WTC11 (cell line): Measurements from ENCODE around the gene FHIT. TPM values are rescaled to one million over a fixed set of nuclear protein-coding genes. Genes with fewer than 3 reads are reported as not detected.

ENCODE experiments used
- ATAC-seq: fragments of 200-7000 bp; cut with Tn5 transposase; 2 replicates; pipeline ENCODE4 v1.10.0; 2021; ENCODE audit warnings: mild to moderate bottlenecking, moderate library complexity
- CTCF ChIA-PET: fragments of 300-600 bp; sonication (Branson Sonifier 250); formaldehyde crosslinking; loops from one replicate; lab custom pipeline; 2021; ENCODE audit warnings: antibody characterized with exemption; lab: Charles Lee
- POLR2A ChIA-PET: fragments of 350-600 bp; sonication (Branson Sonifier 250); formaldehyde crosslinking; loops from one replicate; lab custom pipeline; 2021; ENCODE audit warnings: antibody characterized with exemption; lab: Charles Lee
- DNase-seq: peaks from one replicate; pipeline ENCODE4 v3.0.0; 2021; ENCODE audit warnings: low spot score
- H3K27ac Mint-ChIP-seq: 2 replicates; pipeline ENCODE4 v1.8.0; 2021; ENCODE audit warnings: mixed read lengths
- H3K27me3 Mint-ChIP-seq: 2 replicates; pipeline ENCODE4 v1.8.0; 2021; ENCODE audit warnings: low read depth, mild to moderate bottlenecking, moderate library complexity, mixed read lengths
- H3K36me3 Mint-ChIP-seq: 2 replicates; pipeline ENCODE4 v1.8.0; 2021; ENCODE audit warnings: mixed read lengths
- H3K4me1 Mint-ChIP-seq: 2 replicates; pipeline ENCODE4 v1.8.0; 2022; ENCODE audit warnings: mixed read lengths
- H3K4me3 Mint-ChIP-seq: 2 replicates; pipeline ENCODE4 v1.8.0; 2021; ENCODE audit warnings: mild to moderate bottlenecking, moderate library complexity, mixed read lengths
- H3K9me3 Mint-ChIP-seq: 2 replicates; pipeline ENCODE4 v1.8.0; 2021; ENCODE audit warnings: mixed read lengths
- AR ChIP-seq: fragments of 250-450 bp; sonication (Bioruptor Pico); IDR thresholded peaks from 2 replicates; pipeline ENCODE4 v1.9.0; 2021; ENCODE audit warnings: mild to moderate bottlenecking
- CTCF ChIP-seq: fragments of 200-600 bp; IDR thresholded peaks from 2 replicates; pipeline ENCODE4 v1.8.0; 2022; ENCODE audit warnings: antibody characterized with exemption
- EMX1 ChIP-seq: fragments of 250-450 bp; sonication (Bioruptor Pico); IDR thresholded peaks from 2 replicates; pipeline ENCODE4 v1.8.0; 2021; ENCODE audit warnings: mild to moderate bottlenecking
- ESRRA ChIP-seq: sonication (generic); formaldehyde crosslinking; IDR thresholded peaks from 2 replicates; pipeline ENCODE4 v1.8.1; 2022; ENCODE audit warnings: mild to moderate bottlenecking, missing genetic modification reagents, borderline replicate concordance
- FOXK1 ChIP-seq: sonication (generic); formaldehyde crosslinking; IDR thresholded peaks from 2 replicates; pipeline ENCODE4 v1.8.0; 2022; ENCODE audit warnings: mild to moderate bottlenecking, moderate library complexity, missing genetic modification reagents
- FOXP1 ChIP-seq: sonication (generic); formaldehyde crosslinking; IDR thresholded peaks from 2 replicates; pipeline ENCODE4 v1.8.0; 2022; ENCODE audit warnings: missing genetic modification reagents, mild to moderate bottlenecking, moderate library complexity, borderline replicate concordance
- GRHL2 ChIP-seq: fragments of 250-450 bp; sonication (Bioruptor Pico); IDR thresholded peaks from 2 replicates; pipeline ENCODE4 v1.8.0; 2022; ENCODE audit warnings: mild to moderate bottlenecking, moderate library complexity; ENCODE audit not compliant: insufficient replicate concordance, severe bottlenecking
- IRF1 ChIP-seq: sonication (generic); formaldehyde crosslinking; IDR thresholded peaks from 2 replicates; pipeline ENCODE4 v1.8.0; 2023; ENCODE audit warnings: missing genetic modification reagents
- JAZF1 ChIP-seq: fragments of 250-450 bp; sonication (Bioruptor Pico); IDR thresholded peaks from 2 replicates; pipeline ENCODE4 v1.9.0; 2021; ENCODE audit warnings: moderate library complexity, mild to moderate bottlenecking, inconsistent platforms
- MXD4 ChIP-seq: fragments of 250-450 bp; sonication (Bioruptor Pico); IDR thresholded peaks from 2 replicates; pipeline ENCODE4 v1.8.0; 2021; ENCODE audit warnings: mild to moderate bottlenecking, moderate library complexity, borderline replicate concordance
- NFATC4 ChIP-seq: fragments of 250-450 bp; sonication (Bioruptor Pico); IDR thresholded peaks from 2 replicates; pipeline ENCODE4 v1.9.0; 2021; ENCODE audit warnings: mild to moderate bottlenecking
- NFE2L1 ChIP-seq: sonication (generic); formaldehyde crosslinking; IDR thresholded peaks from 2 replicates; pipeline ENCODE4 v1.8.1; 2023; ENCODE audit warnings: missing genetic modification reagents
- NR2C2 ChIP-seq: sonication (generic); formaldehyde crosslinking; IDR thresholded peaks from 2 replicates; pipeline ENCODE4 v1.8.0; 2022; ENCODE audit warnings: mild to moderate bottlenecking, missing genetic modification reagents
- RELA ChIP-seq: sonication (generic); formaldehyde crosslinking; IDR thresholded peaks from 2 replicates; pipeline ENCODE4 v1.8.1; 2022; ENCODE audit warnings: missing genetic modification reagents, mild to moderate bottlenecking, borderline replicate concordance
- SMAD4 ChIP-seq: sonication (generic); formaldehyde crosslinking; IDR thresholded peaks from 2 replicates; pipeline ENCODE4 v1.8.0; 2022; ENCODE audit warnings: mild to moderate bottlenecking, missing genetic modification reagents
- TEAD1 ChIP-seq: sonication (generic); formaldehyde crosslinking; IDR thresholded peaks from 2 replicates; pipeline ENCODE4 v1.8.0; 2022; ENCODE audit warnings: mild to moderate bottlenecking, missing genetic modification reagents
- TEAD4 ChIP-seq: sonication (generic); formaldehyde crosslinking; IDR thresholded peaks from 2 replicates; pipeline ENCODE4 v1.8.0; 2022; ENCODE audit warnings: mild to moderate bottlenecking, missing genetic modification reagents
- TP53 ChIP-seq: sonication (generic); formaldehyde crosslinking; IDR thresholded peaks from 2 replicates; pipeline ENCODE4 v1.8.1; 2023; ENCODE audit warnings: mild to moderate bottlenecking, missing genetic modification reagents
- ZBTB21 ChIP-seq: sonication (generic); formaldehyde crosslinking; IDR thresholded peaks from 2 replicates; pipeline ENCODE4 v1.8.1; 2023; ENCODE audit warnings: mild to moderate bottlenecking, missing genetic modification reagents, borderline replicate concordance
- ZNF263 ChIP-seq: sonication (generic); formaldehyde crosslinking; IDR thresholded peaks from 2 replicates; pipeline ENCODE4 v1.8.1; 2022; ENCODE audit warnings: low read depth, mild to moderate bottlenecking, moderate library complexity, missing genetic modification reagents
- ZNF396 ChIP-seq: fragments of 250-450 bp; sonication (Bioruptor Pico); IDR thresholded peaks from 2 replicates; pipeline ENCODE4 v1.8.0; 2021; ENCODE audit warnings: mild to moderate bottlenecking, moderate library complexity, borderline replicate concordance
- ZNF416 ChIP-seq: fragments of 250-450 bp; sonication (Bioruptor Pico); IDR thresholded peaks from 2 replicates; pipeline ENCODE4 v1.9.0; 2021; ENCODE audit warnings: mild to moderate bottlenecking, inconsistent platforms
- total RNA-seq: library from RNA; stranded (reverse); gene quantifications from 3 replicates; pipeline ENCODE4 v1.2.3, GENCODE V29; 2021
- TF ChIP-seq, protein P1 (sequence below): sonication (generic); formaldehyde crosslinking; IDR thresholded peaks from 2 replicates; pipeline ENCODE4 v1.8.0; 2022; ENCODE audit warnings: mild to moderate bottlenecking, missing genetic modification reagents
- TF ChIP-seq, protein P2 (sequence below): fragments of 250-450 bp; sonication (Bioruptor Pico); IDR thresholded peaks from 2 replicates; pipeline ENCODE4 v1.9.0; 2021; ENCODE audit warnings: mild to moderate bottlenecking
- TF ChIP-seq, protein P3 (sequence below): sonication (generic); formaldehyde crosslinking; IDR thresholded peaks from 2 replicates; pipeline ENCODE4 v1.8.1; 2023; ENCODE audit warnings: mild to moderate bottlenecking, missing genetic modification reagents
- TF ChIP-seq, protein P4 (sequence below): sonication (generic); formaldehyde crosslinking; IDR thresholded peaks from 2 replicates; pipeline ENCODE4 v1.8.1; 2022; ENCODE audit warnings: mild to moderate bottlenecking, moderate library complexity, missing genetic modification reagents

FHIT gene
- total RNA-seq, 1 experiment from 2014 or later = 2.6 TPM

DNA sequence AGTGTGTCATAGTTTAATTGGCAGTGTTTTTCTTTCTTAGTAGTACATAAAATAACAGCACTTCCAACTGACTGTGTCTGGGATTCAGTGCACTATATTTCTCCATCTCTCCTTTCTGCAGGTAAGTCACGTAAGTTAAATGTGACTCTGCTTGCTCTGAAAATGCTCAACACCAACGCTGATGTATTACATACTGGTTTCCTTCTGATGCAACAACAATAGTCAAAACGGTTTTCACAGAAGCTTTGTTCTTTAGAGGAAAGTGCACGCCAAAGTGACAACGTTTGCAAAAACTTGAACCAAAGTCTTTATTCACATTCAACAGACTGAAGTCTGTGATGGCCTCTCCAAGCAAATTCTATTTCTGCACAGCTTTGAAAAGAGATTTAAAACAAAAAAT lies 1494.3 kb downstream of the FHIT start:
- TF ChIP-seq ZBTB21 (CRISPR knock-in tag) (no peak), TEAD4 (CRISPR knock-in tag) (no peak), CTCF (no peak), ZNF396 (CRISPR knock-in tag) (no peak), NR2C2 (CRISPR knock-in tag) (no peak), NFE2L1 (no peak), MXD4 (CRISPR knock-in tag) (no peak), ZNF416 (no peak), FOXK1 (CRISPR knock-in tag) (no peak), ESRRA (no peak), TEAD1 (CRISPR knock-in tag) (no peak), ZNF263 (CRISPR knock-in tag) (no peak), TP53 (no peak)
- TF ChIP-seq, protein P1, sequence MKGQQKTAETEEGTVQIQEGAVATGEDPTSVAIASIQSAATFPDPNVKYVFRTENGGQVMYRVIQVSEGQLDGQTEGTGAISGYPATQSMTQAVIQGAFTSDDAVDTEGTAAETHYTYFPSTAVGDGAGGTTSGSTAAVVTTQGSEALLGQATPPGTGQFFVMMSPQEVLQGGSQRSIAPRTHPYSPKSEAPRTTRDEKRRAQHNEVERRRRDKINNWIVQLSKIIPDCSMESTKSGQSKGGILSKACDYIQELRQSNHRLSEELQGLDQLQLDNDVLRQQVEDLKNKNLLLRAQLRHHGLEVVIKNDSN = no peak
- TF ChIP-seq, protein P2, sequence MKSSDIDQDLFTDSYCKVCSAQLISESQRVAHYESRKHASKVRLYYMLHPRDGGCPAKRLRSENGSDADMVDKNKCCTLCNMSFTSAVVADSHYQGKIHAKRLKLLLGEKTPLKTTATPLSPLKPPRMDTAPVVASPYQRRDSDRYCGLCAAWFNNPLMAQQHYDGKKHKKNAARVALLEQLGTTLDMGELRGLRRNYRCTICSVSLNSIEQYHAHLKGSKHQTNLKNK (CRISPR knock-in tag) = no peak
- TF ChIP-seq, protein P3, sequence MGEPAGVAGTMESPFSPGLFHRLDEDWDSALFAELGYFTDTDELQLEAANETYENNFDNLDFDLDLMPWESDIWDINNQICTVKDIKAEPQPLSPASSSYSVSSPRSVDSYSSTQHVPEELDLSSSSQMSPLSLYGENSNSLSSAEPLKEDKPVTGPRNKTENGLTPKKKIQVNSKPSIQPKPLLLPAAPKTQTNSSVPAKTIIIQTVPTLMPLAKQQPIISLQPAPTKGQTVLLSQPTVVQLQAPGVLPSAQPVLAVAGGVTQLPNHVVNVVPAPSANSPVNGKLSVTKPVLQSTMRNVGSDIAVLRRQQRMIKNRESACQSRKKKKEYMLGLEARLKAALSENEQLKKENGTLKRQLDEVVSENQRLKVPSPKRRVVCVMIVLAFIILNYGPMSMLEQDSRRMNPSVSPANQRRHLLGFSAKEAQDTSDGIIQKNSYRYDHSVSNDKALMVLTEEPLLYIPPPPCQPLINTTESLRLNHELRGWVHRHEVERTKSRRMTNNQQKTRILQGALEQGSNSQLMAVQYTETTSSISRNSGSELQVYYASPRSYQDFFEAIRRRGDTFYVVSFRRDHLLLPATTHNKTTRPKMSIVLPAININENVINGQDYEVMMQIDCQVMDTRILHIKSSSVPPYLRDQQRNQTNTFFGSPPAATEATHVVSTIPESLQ = no peak
- TF ChIP-seq, protein P4, sequence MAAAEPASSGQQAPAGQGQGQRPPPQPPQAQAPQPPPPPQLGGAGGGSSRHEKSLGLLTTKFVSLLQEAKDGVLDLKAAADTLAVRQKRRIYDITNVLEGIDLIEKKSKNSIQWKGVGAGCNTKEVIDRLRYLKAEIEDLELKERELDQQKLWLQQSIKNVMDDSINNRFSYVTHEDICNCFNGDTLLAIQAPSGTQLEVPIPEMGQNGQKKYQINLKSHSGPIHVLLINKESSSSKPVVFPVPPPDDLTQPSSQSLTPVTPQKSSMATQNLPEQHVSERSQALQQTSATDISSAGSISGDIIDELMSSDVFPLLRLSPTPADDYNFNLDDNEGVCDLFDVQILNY = no peak
- Mint-ChIP-seq H3K27ac (no peak overlapping the region), H3K4me3 (no peak overlapping the region), H3K9me3 (no peaks in the 10 kb centered on the region), H3K4me1 (peaks cover 49% of the 10 kb centered on the region), H3K36me3 (no peaks in the 10 kb centered on the region), H3K27me3 (peaks cover 15% of the 10 kb centered on the region)
- DNase-seq (no peak), ATAC-seq (no peak)
- ChIA-PET POLR2A (no interaction called here), CTCF (no interaction called here)

DNA sequence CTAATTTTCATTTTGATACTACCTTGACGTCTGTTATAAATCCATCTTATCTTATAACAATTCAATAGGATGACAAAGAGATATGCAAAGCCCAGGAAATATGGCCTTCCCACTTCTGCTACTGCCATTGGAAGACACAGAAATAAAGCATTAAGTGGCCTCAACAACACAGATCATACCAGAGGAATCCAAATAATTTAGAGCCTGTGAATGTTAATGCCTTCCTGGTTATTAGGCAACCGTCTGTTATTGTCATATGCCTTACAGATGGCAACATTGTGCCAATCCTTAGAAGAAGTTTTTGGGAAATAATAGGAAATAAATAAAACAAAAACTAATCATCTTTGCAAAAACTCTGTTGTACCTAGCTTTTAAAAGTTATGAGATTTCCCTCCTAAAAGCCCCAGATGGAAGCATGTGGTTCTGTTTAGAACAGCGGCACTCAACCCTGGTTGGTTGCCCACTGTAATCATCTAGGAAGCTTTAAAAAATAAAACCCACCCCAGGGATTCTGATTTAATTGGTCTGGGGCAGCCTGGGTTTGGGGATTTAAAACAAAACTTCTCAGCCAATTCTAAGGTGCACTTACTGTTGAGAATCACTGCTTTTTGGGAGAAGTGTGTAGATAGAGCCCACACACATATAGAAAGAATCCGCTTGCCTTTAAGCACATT lies 1496.7 kb downstream of the FHIT start:
- DNase-seq (no peak), ATAC-seq (no peak)
- ChIA-PET CTCF (no interaction called here), POLR2A (no interaction called here)
- Mint-ChIP-seq H3K27me3 (peaks cover 39% of the 10 kb centered on the region), H3K4me1 (peaks cover 46% of the 10 kb centered on the region), H3K4me3 (no peak overlapping the region), H3K36me3 (no peaks in the 10 kb centered on the region), H3K9me3 (no peaks in the 10 kb centered on the region), H3K27ac (no peak overlapping the region)
- TF ChIP-seq TP53 (no peak), RELA (no peak), FOXP1 (CRISPR knock-in tag) (no peak), EMX1 (CRISPR knock-in tag) (no peak), SMAD4 (CRISPR knock-in tag) (no peak), NFATC4 (CRISPR knock-in tag) (no peak), AR (CRISPR knock-in tag) (no peak), FOXK1 (CRISPR knock-in tag) (no peak), JAZF1 (CRISPR knock-in tag) (no peak), GRHL2 (CRISPR knock-in tag) (no peak), IRF1 (CRISPR knock-in tag) (no peak)
